Bronchial epithelial cell (primary cell): ENCODE results near the gene IPCEF1. TPM values are rescaled to one million over a fixed set of nuclear protein-coding genes. Genes with fewer than 3 reads are reported as not detected.

ENCODE experiments used
- DNase-seq: peaks from one replicate; pipeline ENCODE4 v3.0.0-alpha.2; 2010; ENCODE audit warnings: low read depth
- FAIRE-seq: peaks from 2 replicates; lab custom pipeline; 2011; peaks lifted over from hg19 to GRCh38; lab: Jason Lieb, UNC
- H3K27me3 ChIP-seq: 2 replicates; pipeline ENCODE4 v1.5.1; 2011; ENCODE audit warnings: low read length; ENCODE audit not compliant: control insufficient read depth, insufficient read depth
- H3K36me3 ChIP-seq: 2 replicates; pipeline ENCODE4 v1.5.1; 2011; ENCODE audit warnings: low read length; ENCODE audit not compliant: control insufficient read depth, insufficient read depth
- H3K4me3 ChIP-seq: 2 replicates; pipeline ENCODE4 v1.5.1; 2011; ENCODE audit warnings: mild to moderate bottlenecking, low read depth, low read length, control low read depth
- total RNA-seq: library from RNA; depleted of rRNA; stranded (reverse); fragments of >200 nt; gene quantifications from 2 replicates; pipeline ENCODE4 v1.2.1, GENCODE V29; 2014
- TF ChIP-seq, protein P1 (sequence below): IDR thresholded peaks from 2 replicates; pipeline ENCODE4 v1.5.1; 2011; ENCODE audit warnings: mild to moderate bottlenecking, moderate library complexity, low read length, control low read depth, inconsistent platforms; ENCODE audit not compliant: insufficient read depth, severe bottlenecking

IPCEF1 gene, protein sequence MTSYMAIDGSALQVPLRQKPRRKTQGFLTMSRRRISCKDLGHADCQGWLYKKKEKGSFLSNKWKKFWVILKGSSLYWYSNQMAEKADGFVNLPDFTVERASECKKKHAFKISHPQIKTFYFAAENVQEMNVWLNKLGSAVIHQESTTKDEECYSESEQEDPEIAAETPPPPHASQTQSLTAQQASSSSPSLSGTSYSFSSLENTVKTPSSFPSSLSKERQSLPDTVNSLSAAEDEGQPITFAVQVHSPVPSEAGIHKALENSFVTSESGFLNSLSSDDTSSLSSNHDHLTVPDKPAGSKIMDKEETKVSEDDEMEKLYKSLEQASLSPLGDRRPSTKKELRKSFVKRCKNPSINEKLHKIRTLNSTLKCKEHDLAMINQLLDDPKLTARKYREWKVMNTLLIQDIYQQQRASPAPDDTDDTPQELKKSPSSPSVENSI
- total RNA-seq, result under 0.01 and 0.26 TPM in 2 replicates

DNA sequence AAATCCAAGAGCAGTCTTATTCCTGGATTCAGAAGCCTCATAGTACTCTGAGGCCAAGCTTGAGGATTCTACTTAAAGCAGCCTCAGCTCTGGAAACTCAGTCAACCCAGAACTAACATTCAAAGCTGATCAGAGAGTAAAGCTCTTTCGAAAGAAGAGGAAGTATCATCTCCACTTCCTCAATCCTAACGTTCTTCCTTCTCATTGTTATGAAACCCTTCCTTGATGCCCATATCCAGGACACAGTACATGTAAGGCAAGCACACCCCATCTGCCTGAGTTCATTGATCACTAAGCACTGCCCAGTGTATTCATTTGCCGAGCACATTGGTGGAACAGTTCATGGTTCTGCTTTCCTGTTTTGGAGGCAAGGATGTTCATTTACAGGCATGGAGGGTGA, at the start of gene IPCEF1:
IPCEF1 (minus strand) TSS at position 114 of the 400 bp plus-strand sequence. CDS start 90,856 bp downstream, outside the sequence.
- TF ChIP-seq, protein P1, sequence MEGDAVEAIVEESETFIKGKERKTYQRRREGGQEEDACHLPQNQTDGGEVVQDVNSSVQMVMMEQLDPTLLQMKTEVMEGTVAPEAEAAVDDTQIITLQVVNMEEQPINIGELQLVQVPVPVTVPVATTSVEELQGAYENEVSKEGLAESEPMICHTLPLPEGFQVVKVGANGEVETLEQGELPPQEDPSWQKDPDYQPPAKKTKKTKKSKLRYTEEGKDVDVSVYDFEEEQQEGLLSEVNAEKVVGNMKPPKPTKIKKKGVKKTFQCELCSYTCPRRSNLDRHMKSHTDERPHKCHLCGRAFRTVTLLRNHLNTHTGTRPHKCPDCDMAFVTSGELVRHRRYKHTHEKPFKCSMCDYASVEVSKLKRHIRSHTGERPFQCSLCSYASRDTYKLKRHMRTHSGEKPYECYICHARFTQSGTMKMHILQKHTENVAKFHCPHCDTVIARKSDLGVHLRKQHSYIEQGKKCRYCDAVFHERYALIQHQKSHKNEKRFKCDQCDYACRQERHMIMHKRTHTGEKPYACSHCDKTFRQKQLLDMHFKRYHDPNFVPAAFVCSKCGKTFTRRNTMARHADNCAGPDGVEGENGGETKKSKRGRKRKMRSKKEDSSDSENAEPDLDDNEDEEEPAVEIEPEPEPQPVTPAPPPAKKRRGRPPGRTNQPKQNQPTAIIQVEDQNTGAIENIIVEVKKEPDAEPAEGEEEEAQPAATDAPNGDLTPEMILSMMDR, result no peak
- Histone ChIP-seq H3K27me3 (no peaks in the 10 kb centered on the region), H3K4me3 (no peak within 1 kb of the TSS), H3K36me3 (no peaks in the 10 kb centered on the region)
- FAIRE-seq (no peak), DNase-seq (no peak)

DNA sequence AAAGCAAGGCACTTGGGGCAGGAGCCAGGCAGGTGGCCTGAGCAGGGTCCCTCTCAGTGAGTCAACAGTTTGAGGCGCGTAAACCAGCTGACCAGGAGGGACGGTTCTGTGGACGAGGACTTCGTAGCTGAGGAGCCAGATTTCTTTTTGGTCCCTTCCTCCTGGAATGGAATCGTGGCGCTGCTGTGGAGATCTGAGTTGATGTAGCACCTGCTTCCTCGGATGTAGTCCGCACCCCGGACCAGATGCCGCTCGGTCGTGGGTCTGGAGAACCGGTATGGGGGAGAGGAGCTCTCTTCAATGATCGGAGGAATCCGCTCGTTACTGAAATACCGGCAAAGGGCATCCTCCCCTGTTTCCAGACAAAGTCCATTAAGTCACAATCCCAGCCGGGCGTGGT, 49.7 kb upstream of the IPCEF1 start:
- no peaks in the 10 kb centered on the region for H3K27me3 ChIP-seq
- no peak for DNase-seq
- no peak overlapping the region for H3K4me3 ChIP-seq
- TF ChIP-seq, protein P1, result no peak
- no peaks in the 10 kb centered on the region for H3K36me3 ChIP-seq
- no peak for FAIRE-seq

DNA sequence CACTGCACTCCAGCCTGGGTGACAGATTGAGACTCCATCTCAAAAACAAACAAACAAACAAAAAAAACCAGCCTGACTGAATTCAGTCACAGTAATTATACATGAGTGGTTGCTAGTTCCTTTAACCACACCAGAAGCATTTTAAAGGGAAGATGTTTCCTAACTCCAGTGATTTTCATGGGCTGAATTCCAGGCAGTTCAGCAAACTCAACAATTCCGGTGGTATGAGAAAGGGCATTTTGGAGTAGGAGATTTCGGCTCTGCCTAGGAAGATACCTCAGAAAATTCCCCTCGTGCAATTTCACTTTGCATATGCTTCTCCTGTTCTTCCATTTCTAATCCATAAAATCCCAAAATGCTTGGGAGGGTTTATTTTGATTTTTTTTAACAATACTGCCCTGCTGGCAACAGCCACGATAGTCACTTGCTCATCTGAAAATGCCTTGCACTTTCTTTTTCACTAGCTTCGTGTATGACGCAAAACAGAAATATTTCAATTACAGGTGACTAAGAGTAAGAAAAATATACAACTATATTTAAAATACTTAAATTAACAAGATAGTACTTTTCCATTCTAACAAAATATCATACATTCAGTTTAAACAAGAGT, 48.3 kb upstream of the IPCEF1 start:
- no peak for FAIRE-seq
- H3K4me3 ChIP-seq, result no peak overlapping the region
- no peaks in the 10 kb centered on the region for H3K27me3 ChIP-seq
- DNase-seq, result no peak
- no peaks in the 10 kb centered on the region for H3K36me3 ChIP-seq
- TF ChIP-seq, protein P1, result no peak

DNA sequence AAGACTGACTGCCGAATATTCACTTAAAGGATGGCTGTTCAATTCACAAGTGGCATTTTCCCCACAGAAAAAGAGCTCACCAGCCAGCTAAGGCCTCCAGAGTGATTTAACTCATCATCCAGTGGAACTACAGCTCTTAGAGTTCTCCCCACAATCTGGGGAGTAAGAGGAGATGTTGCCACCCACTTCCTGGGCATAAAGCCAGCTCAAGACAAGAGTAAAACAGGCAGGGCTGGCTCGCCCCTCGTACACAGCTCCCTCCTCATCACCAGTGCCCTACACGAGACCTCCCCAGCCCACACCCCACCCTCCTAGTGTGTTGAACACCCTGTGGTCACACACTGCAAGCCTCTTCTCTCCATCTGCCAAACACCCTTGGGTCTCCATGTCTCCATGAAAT, 47.2 kb upstream of the IPCEF1 start:
- Histone ChIP-seq H3K27me3 (no peaks in the 10 kb centered on the region), H3K36me3 (no peaks in the 10 kb centered on the region), H3K4me3 (no peak overlapping the region)
- peak; percentile 35 for DNase-seq
- TF ChIP-seq, protein P1, result no peak
- FAIRE-seq, result no peak

DNA sequence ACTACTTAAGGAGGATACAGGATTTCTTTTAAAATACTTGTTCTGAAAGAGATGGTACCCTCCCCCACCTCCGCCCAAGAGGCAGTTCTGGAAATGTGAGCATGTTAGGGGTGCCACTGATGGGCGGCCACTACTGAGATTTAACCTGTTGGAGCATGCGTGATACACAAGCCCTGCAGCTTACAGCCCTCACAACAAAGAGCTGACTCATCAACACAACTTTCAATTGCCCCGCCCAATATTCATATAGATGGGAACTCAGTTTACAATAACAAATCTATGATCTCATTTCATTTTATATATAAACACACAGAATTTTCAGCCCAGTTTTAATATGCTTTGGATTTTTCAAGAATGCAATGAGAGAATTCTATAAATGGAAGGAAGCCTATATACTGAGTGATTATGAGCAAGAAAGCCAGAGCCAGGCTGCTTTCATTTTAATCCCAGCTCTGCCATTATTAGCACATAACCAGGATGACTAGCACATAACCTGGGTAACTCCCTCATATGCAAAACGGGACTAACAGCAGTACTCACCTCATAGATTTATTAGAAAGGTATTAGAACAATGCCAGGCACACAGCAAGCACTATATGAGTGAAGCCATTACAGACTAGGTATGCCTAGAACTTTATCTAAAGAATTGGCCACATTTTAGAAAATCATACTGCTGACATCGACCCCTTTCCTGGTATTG, 45.6 kb upstream of the IPCEF1 start:
- peak; percentile 89 for DNase-seq
- H3K36me3 ChIP-seq, result no peaks in the 10 kb centered on the region
- no peak for FAIRE-seq
- H3K27me3 ChIP-seq, result no peaks in the 10 kb centered on the region
- H3K4me3 ChIP-seq, result no peak overlapping the region
- TF ChIP-seq, protein P1, result no peak
